Gastrocnemius medialis (tissue), 4 donors: ENCODE results near the gene BTG3.

Experiments used
- CTCF ChIP-seq, 5 experiments: fragments of 450-650 bp in 3 of 5; fragments of 200-600 bp in 2 of 5; sonication (generic) in 2 of 5; IDR thresholded peaks in 4 of 5; conservative IDR thresholded peaks in 1 of 5; 1 replicate in 4 of 5; 2 replicates in 1 of 5; pipeline ENCODE4 v1.5.1; 2016 to 2019; ENCODE audit warnings: antibody characterized with exemption in 5 of 5, mild to moderate bottlenecking in 3 of 5, moderate library complexity in 3 of 5
- POLR2A ChIP-seq, 2 donors: fragments of 450-650 bp; IDR thresholded peaks; one replicate each; pipeline ENCODE4 v1.6.1; 2017; ENCODE audit warnings: antibody characterized with exemption in 2 of 2, mild to moderate bottlenecking in 2 of 2, moderate library complexity in 2 of 2

DNA sequence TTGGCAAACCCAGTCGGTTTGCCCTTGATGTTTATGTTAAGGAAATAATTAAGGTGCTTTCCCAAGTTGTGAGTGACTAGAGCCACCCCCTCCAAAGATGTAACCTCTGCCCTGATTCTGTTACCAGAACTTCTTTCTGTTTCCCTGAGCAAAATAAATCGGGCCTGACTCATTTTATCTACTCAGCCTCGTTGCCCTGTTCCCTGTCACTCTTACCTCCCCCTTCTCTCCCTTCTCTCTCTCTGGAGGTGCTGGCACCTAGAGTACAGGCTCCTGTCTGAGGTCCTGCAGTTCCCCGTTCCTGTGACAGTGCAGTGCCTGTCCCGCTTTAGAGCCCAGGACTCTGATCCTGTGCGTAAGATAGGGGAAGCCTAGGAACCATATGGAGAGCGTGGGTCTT, 64.4 kb downstream of the BTG3 start:
- TF ChIP-seq CTCF (IDR thresholded peaks at IDR 0.05 in 4 of 5, conservative IDR thresholded peaks at IDR 0.05 in 1 of 5) (no peak), POLR2A (IDR thresholded peaks at IDR 0.05) (no peak)
